ENCODE data around the gene TOMM34.

GRCh38 chr20:44918761-44919160 is 41.4 kb downstream of the TOMM34 start:
- TF ChIP-seq CTCF (IDR thresholded peaks at IDR 0.05; ENCODE audit: low read depth, low read length, missing input control) (no peak), SP1 (IDR thresholded peaks at IDR 0.05) (no peak), REST (IDR thresholded peaks at IDR 0.05) (no peak), MAX (IDR thresholded peaks at IDR 0.05) (no peak), TAF1 (conservative IDR thresholded peaks at IDR 0.05) (no peak), FOXA1 (IDR thresholded peaks at IDR 0.05) (no peak), JUND (IDR thresholded peaks at IDR 0.05) (no peak), ATF3 (IDR thresholded peaks at IDR 0.05) (no peak), HNF4G (IDR thresholded peaks at IDR 0.05) (no peak), RAD21 (IDR thresholded peaks at IDR 0.05) (no peak), YY1 (IDR thresholded peaks at IDR 0.05) (no peak), ZBTB33 (IDR thresholded peaks at IDR 0.05) (no peak), RXRA (IDR thresholded peaks at IDR 0.05) (no peak)
